ENCODE results near the gene ARHGAP29. TPM values are rescaled to one million over a fixed set of nuclear protein-coding genes. Genes with fewer than 3 reads are reported as not detected.
"Not testable (repeated sequence)": the region's sequence is repeated elsewhere in the genome, so short reads cannot be mapped to it uniquely, and the experiment has no call there.

The ARHGAP29 gene
- total RNA-seq, 1 donor from 2014 or later, result 221 TPM

DNA sequence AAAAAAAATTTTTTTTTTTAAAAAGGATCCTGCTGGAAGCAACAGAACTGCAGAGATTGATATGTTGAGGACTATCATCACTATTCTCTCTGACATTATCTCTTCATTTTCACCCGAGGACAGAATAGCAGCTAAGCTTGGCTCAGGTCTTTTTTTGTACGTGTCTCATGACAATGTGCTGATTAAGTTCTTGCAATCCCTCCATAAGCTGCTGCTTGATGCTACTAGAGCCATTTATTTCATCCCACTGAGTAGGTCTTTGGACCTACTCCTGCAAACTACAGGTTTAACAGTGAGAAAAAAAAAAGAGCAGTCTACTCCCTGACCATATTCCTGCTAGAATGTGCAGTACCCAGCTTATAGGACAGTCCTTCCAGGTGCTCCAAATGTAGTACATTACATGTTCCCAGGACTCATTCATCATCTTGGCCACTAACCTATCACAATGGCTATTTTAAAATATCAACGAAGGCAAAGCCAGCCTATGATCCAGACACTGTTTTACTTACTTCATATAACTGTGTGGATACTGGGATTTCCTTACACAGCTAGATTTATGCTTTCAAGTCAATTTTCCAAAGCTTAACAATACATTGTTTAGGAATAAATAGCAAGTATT lies 54.1 kb downstream of the ARHGAP29 start:
- no peak for DNase-seq (ENCODE audit: extremely low read depth, low read depth, low spot score)

DNA sequence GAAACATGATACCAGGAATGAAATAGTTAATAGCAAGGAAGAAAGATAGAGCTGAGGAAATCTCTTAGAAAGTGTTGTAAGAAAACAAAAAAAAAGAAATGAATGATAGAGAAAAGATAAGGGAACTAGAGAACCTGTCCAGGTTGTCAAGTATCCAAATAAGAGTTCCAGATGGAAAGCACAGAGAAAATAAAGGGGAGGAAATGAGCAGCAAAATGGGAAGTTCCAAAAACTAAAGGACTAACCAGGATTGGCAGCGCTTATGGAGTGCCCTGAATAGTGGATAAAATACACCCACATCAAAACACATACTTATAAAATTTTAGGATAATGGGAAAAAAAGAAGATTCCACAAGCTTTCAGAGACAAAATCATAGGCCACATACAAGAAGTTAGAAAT lies 55.2 kb downstream of the ARHGAP29 start:
- no peak for DNase-seq (ENCODE audit: extremely low read depth, low read depth, low spot score)

DNA sequence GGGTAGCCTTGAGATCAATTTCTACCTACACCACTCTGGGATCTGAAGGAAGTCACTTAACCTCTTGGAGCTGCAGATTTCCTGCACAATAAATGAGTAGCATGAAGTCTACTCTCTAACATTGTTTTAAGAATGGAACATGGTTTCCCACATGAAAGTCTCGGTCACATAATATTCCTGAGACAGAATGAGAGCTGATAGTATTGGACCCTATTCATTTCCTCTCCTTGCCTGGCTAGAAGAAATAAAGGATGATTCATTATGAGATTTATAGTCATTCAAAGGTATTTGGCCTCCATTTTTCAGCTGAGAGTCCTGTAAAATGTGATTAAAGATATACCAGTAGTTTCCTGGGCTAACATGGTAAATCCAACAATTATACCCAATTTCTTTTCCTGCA lies 56.7 kb downstream of the ARHGAP29 start:
- DNase-seq (ENCODE audit: extremely low read depth, low read depth, low spot score), result no peak

DNA sequence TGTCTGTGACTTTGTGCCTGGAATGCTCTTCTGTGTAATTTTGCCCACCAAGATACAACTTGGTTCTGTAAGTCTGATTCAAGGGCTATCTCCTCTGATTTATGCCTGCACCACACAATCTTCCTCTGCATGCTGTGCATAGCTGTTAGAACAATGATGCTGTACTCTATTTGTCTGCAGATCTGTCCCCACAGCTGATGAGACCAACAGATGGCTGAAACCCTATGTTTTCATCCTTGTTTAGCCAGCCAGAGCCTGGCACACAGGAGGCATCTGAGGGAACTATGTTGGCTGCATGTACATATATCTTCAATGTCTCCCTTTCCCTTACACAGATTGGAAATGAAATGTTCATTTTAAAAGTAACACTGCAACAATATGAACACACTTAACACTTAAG lies 58.5 kb downstream of the ARHGAP29 start:
- DNase-seq (ENCODE audit: extremely low read depth, low read depth, low spot score), result no peak

DNA sequence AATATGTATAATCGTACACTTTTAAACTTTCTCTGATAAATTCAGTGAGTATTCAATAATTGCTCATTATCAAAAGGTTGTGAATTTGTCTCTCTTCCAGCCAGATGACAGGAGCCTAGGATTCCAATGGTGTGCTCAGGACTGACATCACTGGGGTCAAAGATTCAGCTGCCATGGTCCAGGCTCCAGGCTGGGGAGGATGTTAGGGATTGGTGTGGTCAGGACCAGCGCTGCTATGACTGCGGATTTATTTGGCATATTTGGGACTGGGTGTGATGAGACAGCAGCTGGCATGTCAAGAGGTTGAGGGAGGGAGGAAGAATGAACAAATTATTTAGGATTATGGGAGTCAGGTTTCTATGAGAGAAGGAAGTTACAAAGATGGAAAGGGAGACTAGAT lies 68.3 kb downstream of the ARHGAP29 start:
- no peak for DNase-seq (ENCODE audit: extremely low read depth, low read depth, low spot score)

DNA sequence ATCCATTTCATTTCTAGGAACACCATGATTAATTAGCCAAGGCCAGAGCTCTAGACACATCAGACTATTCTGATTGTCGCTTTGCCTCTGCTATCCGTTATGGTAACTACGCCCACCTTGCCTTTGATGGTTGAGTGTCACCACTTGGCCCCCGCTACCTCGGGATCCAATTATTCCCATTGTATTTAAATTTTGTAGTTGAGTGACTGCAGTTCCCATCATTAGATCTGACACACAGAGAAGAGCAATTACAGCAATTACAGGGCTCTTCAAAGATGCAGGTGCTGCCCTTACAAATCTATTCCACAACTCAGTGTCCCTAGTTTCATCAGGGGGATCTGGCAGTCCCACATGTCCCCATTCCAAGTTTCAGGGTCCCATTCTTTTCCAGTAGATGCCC lies 71.5 kb downstream of the ARHGAP29 start:
- DNase-seq (ENCODE audit: extremely low read depth, low read depth, low spot score), result no peak

DNA sequence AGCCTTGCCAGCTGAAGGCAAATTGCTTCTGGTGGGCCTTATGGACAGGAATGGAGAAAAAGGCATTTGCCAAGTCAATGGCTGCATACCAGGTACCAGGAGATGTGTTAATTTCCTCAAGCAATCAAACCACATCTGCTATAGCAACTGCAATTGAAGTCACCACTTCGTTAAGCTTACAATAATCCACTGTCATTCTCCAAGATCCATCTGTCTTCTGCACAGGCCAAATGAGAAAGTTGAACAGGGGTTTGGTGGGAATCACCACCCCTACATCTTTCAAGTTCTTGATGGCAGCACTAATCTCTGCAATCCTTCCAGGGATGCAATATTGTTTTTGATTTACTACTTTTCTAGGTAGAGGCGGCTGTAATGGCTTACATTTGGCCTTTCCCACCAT lies 72.5 kb downstream of the ARHGAP29 start:
- DNase-seq (ENCODE audit: extremely low read depth, low read depth, low spot score), result not testable (repeated sequence)

DNA sequence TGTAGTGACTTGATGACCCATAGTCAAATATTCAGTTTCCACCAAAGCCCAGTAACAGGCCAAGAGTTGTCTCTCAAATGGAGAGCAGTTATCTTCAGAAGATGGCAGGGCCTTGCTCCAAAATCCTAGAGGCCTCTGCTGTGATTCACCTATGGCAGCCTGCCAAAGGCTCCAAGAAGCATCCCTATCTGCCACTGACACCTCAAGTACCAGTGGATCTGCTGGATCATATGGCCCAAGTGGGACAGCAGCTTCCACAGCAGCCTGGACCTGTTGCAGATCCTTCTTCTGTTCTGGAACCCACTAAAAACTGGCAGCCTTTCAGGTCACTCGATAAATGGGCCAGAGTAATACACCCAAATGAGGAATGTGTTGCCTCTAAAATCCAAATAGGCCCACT lies 73.3 kb downstream of the ARHGAP29 start:
- DNase-seq (ENCODE audit: extremely low read depth, low read depth, low spot score), result not testable (repeated sequence)

DNA sequence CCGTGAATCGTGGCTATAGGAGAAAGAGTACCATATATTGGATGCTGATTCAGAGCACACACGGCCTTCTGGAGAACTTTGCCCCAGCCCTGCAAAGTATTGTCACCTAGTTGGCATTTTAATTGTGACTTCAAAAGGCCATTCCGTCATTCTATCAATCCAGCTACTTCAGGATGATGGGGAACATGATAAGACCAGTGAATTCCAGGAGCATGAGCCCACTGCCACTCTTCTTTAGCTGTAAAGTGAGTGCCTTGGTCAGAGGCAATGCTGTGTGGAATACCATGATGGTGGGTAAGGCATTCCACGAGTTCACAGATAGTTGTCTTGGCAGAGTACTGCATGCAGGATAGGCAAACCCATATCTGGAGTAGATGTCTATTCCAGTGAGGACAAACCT lies 74.1 kb downstream of the ARHGAP29 start:
- not testable (repeated sequence) for DNase-seq (ENCODE audit: extremely low read depth, low read depth, low spot score)

DNA sequence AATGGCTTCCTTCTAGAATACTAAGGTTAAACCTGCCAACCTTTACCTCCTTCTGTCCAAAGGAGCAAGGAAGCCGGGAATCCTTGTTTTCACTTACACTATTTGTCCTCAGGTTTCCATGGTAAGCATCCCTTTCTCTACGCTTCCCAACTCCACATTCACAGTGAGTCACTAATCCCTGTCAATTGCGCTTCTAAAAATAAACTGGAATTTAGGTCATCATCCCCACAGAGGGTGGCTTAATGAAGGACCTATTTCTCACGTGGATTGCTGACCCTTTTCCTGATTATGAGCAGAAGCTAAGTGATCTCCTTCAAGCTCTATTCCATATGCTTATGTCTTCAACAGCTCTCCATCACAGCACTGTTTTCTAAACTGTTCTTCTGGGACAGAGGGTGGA lies 76.6 kb downstream of the ARHGAP29 start:
- DNase-seq (ENCODE audit: extremely low read depth, low read depth, low spot score), result peak; percentile 66

DNA sequence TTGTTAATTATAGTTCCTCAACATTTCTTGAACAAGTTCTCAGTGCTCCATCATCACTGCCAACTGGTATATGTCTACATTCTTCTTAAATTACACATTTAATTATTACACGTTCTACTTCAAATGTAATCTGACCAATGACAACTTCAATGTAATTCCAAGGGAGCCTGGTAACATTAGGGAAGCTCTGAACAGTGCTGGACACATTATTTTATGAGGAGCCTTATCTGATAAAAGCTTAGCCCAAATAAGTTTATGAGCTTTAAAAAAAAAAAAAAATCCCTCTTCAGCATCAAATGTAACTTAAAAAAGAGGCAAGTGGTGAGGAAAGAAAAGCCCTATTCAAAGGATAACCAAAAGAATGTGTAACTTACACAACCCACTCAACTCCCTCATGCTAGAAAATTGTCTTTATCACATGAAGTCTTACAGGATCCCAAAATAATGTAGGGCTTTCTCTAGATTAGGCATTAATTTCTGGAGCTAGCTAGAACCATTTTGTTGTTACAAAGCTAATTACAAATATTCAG lies 81.2 kb downstream of the ARHGAP29 start:
- DNase-seq (ENCODE audit: extremely low read depth, low read depth, low spot score), result no peak

DNA sequence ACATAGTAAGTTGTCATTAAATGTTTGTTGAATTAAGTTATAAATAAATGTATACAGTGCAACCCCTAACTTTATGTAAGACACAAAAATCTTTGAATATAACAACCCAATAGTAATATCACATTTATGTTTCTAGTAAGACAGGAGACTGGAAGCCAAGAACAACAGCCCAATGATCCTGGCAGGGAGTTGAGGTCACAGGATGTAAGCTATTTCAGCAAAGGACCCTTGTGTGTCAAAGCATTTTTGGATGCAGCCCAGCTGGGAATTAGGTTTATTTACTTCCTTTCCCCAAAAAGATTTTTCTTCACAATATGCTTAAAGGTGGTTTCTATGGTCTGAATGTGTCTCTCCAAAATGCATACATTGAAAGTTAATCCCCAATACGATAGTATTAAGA lies 82.4 kb downstream of the ARHGAP29 start:
- DNase-seq (ENCODE audit: extremely low read depth, low read depth, low spot score), result no peak

DNA sequence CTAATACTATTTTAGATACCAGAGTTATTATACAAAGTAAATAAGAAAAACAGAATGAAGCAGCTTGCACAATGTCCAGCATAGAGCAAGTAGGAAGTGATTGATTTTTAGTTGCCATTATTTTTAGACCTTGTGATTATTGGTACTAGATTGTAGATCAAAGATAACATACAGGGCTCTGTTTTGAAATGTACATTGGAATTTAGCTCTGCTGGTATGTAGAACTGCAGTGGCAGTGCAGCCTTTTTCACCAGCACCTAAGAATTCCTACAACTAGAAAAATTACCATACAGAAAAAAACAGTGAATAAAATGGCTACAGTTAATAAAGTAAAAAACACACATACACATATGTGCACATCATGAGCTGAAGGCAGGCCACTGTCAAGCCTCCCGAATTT lies 84.3 kb downstream of the ARHGAP29 start:
- no peak for DNase-seq (ENCODE audit: extremely low read depth, low read depth, low spot score)

DNA sequence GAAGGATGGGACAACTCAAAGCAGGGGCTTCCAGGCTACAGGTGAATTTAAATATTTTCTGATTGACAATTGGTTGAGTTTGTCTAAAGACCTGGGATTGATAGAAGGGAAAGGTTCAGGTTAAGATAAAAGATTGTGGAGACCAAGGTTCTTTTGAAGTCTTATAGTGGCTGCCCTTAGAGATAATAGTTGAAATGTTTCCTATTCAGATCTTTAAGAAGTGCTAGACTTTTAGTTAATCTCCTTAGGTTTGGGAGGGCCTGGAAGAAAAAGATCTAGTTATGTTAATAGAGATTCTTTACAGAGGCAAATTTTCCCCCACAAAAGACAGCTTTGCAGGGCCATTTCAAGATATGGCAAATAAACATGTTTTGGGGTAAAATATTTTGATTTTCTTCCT lies 88.2 kb downstream of the ARHGAP29 start:
- not testable (repeated sequence) for DNase-seq (ENCODE audit: extremely low read depth, low read depth, low spot score)

DNA sequence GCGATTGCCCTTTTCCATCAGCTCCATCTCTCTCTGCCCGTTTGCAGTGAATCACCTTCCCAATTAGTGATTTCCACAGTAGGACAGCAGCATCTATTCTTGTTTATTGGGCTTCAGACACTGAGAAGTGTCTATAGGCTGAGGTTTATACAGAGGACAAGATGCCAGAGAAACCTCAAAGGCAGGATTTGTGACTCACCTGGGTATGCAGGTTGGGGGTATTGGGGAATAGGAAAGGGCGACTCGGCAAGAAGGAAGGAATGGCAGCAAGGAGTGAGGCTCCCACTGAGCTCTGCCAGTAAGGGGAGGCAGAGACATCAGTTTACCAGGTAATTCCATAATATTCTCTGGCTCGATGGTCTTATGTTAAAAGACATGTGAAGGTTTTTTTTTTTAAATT lies 91.1 kb downstream of the ARHGAP29 start:
- no peak for DNase-seq (ENCODE audit: extremely low read depth, low read depth, low spot score)

DNA sequence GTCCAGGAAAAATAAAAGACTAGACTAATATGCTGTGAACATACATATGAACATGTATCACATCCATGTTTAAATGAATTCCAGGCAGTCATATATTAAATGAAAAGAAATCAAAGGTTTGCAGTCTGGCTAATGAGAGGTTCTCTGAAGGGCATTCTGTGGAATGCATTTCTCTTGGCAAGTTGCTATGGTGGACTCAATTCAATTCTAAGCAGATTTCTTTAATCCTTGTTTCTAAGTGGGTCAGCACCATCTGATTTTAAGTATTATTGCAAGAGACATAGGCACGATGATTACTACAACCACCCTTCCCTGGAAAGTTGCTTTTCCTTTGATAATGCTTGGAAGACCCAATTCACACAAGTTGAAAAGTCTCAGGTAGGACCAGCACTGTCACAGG lies 92.5 kb downstream of the ARHGAP29 start:
- DNase-seq (ENCODE audit: extremely low read depth, low read depth, low spot score), result no peak

DNA sequence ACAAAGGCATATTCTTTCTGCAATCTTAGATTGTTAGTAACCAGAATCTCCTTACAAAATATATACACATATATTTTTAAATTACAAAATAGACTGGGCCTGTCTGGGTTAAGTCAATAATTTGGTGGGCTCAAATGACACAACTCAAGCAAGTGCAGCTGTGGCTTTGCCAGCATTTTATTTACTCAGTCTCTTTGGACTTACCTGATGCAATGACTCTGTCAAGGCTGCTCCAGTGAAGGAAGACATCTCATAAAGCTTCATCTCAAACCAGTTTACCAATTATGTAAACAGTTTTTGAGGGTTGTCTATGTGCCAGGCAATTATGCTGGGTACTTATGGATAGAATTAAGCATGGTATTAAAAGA lies 93.6 kb downstream of the ARHGAP29 start:
- DNase-seq (ENCODE audit: extremely low read depth, low read depth, low spot score), result no peak

DNA sequence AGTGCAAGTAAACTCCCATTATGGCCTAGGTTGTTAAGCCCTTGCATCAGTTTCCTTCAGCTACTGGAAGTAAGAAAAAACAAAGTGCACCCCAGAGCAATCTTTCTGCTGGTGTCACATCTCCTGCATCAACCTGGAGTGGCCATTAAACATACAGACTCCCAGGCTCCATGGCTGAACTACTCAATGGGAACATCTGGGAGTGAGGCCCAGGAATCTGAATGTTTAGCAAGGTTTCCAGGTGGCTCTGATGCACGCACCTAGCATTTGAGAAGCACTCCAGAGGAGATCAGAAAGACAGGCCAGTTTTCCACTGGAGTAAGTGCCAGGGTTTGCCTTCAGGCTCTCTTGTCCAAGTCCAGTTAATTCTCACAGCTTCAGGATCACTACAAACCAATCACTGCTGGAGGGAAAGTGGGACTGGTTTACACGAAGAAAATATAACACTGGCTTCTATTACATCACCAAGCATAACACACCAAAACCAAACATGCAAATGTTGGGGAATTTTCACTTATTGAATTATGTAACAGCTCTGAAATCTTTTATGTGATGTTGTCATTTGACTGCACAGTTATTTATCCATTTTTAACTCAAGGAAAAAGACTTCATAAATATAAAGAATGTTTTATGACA lies 94.1 kb downstream of the ARHGAP29 start:
- DNase-seq (ENCODE audit: extremely low read depth, low read depth, low spot score), result no peak

DNA sequence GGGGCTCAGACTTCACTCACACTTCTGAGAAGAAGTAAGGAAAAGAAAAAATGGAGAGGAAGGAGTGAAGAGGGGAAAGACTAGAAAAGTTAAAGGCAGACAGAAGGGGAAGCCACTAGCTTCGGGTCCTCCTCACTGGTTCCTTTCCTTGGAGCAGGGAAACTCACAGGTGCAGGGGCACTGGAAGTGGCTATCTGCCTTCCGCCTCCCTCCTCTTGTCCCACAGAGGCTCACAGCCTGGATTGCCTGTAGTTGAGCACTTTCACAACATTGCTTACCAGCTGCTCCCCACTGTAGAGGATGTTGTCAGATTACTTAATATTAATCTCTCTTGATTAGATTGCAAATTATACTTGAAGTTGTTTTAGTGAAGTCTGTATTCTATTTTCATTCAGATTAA lies 94.8 kb downstream of the ARHGAP29 start:
- DNase-seq (ENCODE audit: extremely low read depth, low read depth, low spot score), result no peak

DNA sequence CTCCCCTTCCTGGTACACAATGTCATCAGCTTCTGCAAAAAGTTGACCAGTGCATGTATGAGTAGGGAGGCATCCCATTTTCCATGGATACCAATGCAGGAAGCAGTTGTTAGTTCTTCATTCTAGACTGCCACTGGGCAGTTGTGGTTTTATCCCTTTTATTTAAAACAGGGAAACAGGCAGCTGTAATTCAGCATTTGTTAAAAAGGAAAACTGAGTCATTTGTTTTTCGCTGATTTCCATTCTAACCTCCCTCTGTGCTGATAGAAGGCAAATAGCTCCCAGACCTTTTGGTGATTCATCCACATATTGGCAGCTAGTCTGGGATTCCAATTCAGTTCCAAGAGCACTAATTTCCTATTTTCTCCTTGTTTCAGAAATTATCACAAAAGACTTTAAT lies 95.4 kb downstream of the ARHGAP29 start:
- peak; percentile 78 for DNase-seq (ENCODE audit: extremely low read depth, low read depth, low spot score)

DNA sequence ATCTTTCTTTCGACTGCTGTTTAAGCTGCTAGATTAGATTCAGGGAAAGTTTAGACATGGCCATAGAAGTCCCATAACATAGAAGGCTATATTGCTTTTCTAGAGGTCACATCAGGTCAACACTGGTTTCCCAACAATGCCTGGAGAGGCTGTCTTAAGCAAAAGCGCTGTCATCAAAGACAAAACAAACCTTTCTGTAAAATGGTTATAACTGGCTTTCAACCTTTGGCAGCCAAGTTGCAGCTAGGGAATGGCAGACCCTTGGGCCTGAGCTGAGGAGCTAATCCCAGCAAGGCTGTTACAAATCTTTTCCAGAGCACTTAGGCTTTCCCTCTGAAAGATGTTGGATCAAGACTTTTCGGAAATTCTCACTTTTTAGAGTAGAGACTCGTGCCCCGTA lies 105.3 kb downstream of the ARHGAP29 start:
- DNase-seq (ENCODE audit: extremely low read depth, low read depth, low spot score), result no peak

DNA sequence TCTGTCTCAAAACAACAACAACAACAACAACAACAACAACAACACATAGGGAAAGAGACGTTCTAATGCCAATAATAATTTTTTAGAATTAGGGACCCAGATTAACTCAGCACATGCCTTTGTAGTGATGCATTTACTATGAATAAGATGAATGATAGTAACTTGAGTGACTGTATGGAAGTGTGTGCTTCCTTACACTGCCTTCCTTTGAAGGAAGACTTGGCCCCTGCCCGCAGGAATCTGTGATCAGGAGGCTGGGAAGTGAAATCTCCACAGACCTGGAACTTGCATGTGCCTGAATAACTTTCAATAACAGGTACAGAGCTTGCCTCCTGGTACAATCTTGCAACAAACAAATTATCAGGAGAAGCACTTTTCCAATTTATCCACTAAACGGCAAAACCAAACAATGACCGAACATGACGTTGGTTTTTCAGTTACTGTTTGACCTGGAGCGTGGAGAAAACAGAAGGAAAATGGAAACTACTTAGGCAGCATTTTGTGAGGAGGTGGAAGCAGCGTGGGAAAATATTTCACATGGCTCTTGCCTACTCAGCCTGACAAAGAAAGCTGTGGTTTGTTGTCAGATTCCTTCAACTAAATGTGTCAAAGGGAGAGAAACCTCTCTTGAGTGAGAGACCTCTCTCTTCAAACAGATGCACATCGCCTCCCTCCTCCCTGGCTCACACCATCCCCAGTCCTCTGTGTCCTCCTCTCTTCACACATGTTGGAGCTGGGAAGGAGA lies 106.4 kb downstream of the ARHGAP29 start:
- no peak for DNase-seq (ENCODE audit: extremely low read depth, low read depth, low spot score)
